ENCODE data around the gene ACBD6. TPM values are rescaled to one million over a fixed set of nuclear protein-coding genes. Genes with fewer than 3 reads are reported as not detected.
A peak's percentile ranks its signal among the peaks of the same experiment; 100 is the strongest.
"Not testable (repeated sequence)": the region's sequence is repeated elsewhere in the genome, so short reads cannot be mapped to it uniquely, and the experiment has no call there.

Gene ACBD6, protein sequence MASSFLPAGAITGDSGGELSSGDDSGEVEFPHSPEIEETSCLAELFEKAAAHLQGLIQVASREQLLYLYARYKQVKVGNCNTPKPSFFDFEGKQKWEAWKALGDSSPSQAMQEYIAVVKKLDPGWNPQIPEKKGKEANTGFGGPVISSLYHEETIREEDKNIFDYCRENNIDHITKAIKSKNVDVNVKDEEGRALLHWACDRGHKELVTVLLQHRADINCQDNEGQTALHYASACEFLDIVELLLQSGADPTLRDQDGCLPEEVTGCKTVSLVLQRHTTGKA
- 52.6 TPM for total RNA-seq

DNA sequence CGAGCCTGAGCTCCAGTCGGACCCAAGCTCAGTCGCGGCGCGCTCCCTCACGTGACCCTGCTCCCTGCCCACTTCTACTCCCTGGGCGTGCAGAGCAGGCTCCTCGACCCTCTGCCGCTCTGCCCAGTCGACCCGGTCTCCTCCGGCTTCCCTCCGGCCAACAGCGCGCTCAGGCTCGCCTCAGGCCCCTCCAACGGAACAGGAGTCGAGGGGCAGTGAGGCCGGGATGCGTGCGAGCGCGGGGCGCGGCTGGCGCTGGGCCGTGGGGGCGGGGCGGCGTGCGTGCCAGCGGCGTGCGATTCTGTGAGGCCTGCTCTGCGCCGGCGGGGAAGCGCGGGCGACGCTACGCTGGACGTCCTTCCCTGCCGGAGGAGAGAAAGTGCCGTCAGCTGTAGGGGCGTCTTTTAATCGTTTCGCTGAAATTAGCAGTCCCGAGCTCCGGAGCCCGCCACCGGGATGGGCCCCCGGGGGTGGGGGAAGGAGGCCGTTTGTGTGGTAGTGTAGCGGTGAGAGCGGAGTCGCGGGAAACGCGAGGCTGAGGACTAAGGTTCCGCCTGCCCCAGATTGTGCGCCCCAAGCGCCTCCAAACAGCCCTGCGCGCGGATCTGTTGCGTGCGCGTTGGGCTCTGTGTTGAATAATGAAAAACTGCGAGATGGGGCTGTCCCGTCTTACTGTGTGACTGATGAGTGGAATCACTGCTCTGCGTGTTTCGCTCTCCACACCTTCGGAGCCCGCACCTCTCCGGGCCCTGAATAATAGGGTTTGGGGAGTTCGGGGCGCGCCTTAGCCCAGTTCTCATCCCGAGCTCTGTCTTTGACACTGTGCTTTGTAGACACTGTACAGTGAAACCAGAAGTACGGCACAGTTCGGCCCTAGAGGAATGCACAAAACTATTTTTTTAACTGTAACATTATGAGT, at the start of gene ACBD6:
TSS of gene ACBD6 (minus strand) at position 217 of the 919 bp plus-strand sequence. CDS start 311 bp downstream, outside the sequence.
- DNase-seq, result peak; percentile 86

DNA sequence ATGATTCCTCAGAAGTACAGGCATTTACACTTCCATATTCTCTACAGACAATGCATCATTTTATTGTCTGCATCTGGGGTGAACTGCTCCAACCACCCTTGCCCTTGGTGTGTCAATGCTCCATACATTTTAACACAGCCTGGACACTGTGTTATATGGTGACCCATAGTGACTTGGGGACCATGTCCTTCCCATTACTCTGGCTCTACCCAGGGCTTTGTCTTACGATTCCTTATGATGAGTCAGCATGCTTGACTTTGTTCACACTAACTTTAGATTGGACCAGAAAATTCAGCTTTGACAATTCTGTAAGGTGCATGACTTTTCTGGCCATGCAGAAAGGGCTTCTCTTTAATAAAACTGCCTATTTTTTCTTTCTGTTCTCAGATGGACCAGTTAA, 49.6 kb upstream of the ACBD6 start:
- DNase-seq, result no peak

DNA sequence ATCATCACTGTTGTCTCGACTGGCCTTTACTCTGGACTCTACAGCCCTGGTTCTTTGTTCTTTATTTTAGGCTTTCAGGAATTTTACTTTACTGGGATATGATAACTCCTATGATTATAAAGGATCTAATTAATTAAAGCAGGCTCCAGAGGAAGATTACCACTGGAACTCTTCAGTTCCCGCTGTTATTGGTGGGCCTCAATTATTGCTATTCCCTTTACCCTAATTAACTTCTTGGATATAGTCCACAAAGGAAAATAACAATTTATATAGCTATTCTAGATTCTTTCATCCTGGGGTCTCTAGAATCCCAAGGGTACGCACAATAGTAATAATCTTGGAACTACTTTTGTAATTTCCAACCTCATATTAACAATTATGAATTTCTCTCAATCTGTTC, 47.9 kb upstream of the ACBD6 start:
- no peak for DNase-seq

DNA sequence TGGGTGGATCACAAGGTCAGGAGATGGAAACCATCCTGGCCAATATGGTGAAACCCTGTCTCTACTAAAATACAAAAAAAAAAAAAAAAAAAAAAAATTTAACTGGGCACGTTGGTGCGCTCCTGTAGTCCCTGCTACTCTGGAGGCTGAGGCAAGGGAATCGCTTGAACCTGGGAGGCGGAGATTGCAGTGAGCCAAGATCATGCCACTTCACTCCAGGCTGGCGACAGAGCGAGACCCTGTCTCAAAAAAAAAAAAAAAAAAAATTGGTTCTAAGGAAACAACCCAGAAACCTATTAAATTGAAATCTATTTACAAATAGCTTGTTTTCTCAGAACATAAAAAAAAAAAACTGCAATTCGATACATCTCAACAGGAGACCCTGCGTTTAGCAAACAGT, 47.4 kb upstream of the ACBD6 start:
- DNase-seq, result not testable (repeated sequence)

DNA sequence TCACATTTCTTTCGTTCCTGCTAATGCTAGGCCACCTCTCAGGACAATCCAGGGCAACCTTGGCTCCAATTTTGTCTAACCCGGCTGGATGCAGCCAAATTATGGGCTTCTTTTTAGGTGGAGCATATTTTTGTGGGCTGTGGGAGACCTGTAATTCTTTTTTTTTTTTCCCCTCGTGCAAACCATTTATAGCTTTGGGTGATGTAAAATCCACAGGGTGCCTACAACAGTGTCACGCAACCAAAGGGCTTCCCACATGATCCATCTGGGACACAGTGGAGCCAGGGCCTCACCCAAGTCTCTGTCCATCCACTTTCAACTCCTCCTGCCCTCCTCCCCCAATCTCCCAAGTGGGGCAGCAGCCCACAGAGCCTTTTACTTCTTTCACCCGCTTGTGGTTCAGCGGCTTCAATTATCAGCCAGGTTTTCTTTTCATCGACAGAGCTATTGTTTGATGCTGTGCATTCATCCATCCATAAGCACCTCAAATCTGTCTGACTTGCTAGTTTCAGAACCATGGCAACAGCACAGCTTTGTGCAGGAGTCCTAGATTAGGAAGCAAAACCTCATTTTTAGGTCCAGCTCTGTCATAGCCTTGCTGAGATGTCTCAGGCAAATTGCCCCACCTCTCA, 46.4 kb upstream of the ACBD6 start:
- DNase-seq, result no peak

DNA sequence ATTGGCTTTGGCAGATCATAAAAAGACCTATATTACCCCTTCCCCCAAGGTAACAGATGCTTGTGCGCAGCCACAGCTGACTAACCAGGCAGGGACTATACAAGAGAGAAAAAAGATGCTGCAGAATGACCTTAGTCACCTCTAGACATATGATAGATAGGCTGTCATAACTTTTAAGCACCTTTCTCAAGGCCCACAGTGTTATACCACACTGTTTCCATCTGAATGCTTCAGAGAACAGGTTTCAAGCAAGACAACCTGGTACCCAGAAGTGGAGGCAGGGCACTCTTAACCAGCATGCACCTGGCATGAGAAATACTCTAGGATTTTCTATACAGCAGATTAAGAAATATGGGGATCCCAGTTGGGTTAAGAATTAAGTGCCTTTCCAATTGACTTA, 43.6 kb upstream of the ACBD6 start:
- DNase-seq, result no peak

DNA sequence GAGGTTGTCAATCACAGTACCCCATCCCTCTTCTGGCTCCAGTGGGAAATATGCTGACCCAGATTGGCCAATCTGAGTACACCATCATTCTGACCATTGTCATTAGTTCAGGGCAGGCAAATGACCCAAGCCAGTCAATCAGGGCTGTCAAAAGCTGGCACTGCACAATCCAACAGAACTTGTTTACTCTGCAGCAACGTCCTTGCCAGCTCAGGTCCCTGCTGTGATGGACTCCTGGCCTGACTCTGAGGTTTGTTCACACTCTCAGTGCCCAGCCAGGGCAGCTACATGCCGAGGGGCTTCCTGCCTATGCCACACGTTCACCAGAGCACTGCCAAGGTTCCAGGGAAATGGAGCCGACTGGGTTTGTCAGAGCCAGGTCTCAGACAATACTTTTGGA, 41.7 kb upstream of the ACBD6 start:
- DNase-seq, result no peak

GRCh38 chr1:180542838-180543145, 40.4 kb upstream of the ACBD6 start:
- no peak for DNase-seq

DNA sequence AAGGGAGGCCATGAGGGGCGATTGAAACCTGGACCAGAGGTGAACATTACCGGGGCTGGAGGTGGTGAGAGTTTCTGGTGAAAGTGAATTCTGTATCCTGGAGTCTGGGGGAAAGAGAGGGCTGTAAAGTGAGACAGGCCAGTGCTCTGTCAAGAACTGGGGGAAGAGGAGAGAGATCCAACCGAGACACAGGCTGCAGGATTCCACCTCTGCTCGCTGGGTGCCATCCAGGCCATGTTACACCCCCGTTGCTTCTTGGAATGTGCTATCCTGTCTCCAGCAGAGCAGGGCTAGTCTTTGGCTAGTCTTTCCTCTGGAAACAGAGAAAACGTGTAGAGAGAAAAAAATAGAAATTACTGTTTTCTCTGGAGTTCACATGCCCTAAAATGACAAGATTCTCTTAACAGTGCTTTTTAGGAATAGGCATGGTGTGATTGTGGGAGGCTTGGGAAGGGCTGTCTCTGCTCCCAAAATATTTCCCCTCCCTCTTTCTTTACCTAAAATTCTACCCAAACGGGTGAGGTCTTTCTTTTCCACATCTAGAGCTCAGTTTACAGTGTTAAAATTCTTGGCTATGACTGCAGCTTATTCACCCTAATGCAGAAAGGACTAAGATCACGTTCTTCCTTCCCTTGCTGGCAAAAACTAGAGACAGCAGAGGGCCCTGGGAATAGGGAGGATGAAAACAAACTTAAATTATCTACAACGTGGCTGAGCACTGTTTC, 39.9 kb upstream of the ACBD6 start:
- no peak for DNase-seq

DNA sequence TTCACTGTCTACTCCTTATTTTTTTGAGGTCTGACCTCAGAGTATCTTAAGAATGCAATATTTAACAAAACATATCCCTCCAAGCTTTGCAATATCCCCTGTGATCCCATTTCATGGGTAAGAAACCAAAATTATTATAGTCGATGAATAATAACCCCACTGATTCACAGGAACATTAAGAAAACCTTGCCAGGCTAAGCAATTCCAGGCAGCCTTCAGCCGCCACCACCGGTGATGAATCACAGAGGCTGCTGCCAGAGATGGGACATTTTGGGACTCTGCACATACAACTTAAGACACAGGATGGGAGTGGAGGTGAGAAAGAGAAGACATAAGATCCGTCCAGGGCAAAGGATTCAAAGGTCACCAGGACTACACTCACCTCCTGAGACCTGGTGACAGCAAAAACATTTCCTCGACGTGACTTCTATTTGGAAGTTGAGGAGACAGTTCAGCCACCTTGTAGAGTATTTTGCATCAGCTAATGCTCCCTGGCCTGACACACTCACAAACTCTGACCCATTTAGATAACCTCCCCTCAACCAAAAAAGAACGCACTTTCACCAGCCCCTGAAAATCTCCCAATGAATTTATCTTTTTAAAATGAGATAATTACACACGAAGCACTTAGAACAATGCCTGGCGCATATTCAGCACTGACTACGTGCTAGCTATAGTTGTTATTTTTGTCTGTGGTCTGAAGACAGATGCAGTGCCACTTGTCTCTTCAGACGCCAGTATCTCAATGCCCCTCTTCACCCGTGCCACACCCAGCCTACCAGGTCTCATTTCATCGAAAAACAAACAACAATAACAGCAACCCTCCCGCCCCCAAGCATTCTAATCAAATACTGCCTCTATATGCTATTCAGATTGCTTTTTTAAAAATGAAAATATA, 38.6 kb upstream of the ACBD6 start:
- peak; percentile 38 for DNase-seq

GRCh38 chr1:180539136-180539535, 36.8 kb upstream of the ACBD6 start:
- no peak for DNase-seq

GRCh38 chr1:180536821-180537372, 34.5 kb upstream of the ACBD6 start:
- no peak for DNase-seq

GRCh38 chr1:180535418-180535999, 33.1 kb upstream of the ACBD6 start:
- no peak for DNase-seq

- DNase-seq, result no peak
Measured at GRCh38 chr1:180534214-180534613, 31.8 kb upstream of the ACBD6 start.

DNA sequence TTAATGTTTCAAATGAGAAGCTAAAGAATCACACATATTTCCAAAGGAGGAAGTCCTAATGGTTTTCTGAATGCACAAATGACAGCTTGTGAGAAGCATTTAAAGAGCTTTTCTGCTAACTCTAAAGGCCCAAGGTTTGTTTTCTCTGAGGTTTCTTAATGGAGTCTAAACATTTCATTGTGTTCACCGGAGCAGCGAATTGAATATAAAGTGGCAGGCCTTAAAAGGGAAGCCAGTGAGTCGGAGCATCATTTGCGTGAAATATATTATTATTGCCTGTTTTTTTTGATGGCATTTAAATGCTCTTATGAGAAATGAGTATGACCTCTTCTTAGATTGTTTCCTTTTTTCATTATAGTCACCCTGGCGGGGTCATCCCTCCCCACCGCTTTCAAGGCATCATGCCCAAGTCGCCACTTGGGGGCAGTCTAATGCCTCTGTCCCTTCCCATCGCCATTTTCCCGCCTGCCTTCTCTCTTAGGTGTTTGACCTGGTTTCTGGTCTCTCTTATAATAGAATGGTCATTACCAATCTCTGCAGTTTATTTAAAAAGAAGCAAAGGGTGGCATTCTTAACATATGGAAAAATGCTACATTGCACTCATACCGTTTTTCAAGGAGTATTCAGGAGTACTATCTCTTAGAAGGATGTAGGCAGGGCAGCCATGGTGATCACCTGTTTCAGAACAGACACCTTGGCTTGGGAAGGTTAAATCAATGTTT, 31.1 kb upstream of the ACBD6 start:
- peak; percentile 14 for DNase-seq

GRCh38 chr1:180532854-180533253, 30.5 kb upstream of the ACBD6 start:
- no peak for DNase-seq

- no peak for DNase-seq
Measured at GRCh38 chr1:180530501-180530900, 28.1 kb upstream of the ACBD6 start.

- no peak for DNase-seq
Measured at GRCh38 chr1:180528868-180529470, 26.6 kb upstream of the ACBD6 start.

DNA sequence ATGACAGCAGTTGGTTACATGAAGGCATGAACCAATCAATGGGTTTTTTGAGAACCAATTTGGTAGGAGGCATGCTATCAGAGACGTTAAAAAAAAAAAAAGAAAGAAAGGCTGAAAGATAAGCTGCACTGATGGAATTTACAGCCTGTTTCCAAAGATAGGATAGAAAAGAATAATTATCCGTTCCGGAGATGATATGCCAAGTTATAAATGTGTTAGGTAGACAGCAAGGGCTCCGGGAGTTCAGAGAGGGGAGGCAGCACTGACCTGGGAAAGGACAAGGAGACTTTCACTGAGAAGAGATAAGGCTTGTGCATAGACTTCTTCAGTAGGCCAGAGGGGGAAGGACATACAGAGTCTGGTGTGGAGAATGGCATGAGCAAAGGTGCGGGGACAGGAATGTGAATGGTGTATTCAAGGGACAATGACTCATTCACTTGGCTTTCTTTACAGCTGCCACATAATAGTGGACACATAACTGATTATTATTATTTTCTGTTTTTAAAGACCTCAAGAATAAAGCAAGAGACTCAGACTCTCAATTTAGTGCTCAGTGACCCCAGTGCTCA, 24.8 kb upstream of the ACBD6 start:
- no peak for DNase-seq

GRCh38 chr1:180525715-180526039, 23.3 kb upstream of the ACBD6 start:
- DNase-seq, result no peak

Measured in occipital lobe (tissue), 2 donors.